GM12878 (cell line): Measurements from ENCODE around the gene EPHB1. TPM values are rescaled to one million over a fixed set of nuclear protein-coding genes. Genes with fewer than 3 reads are reported as not detected.

Experiments used
- ATAC-seq: fragments of 200-7000 bp; cut with Tn5 transposase; 3 replicates; pipeline ENCODE4 v1.9.1; 2020; ENCODE audit warnings: mild to moderate bottlenecking, moderate library complexity
- BruUV-seq: library from RNA; stranded (reverse); fragments of 400-500 nt; replicated peaks from 2 replicates; lab custom pipeline; 2021; lab: Mats Ljungman, UMichigan
- CTCF ChIA-PET: fragments of 300-600 bp; sonication (Branson Sonifier 250); formaldehyde crosslinking; extraction: SDS; loops from one replicate; lab custom pipeline; 2021; ENCODE audit warnings: inconsistent platforms; lab: Yijun Ruan, JAX
- POLR2A ChIA-PET: fragments of 350-600 bp; formaldehyde crosslinking; extraction: SDS; loops from one replicate; lab custom pipeline; 2021; ENCODE audit warnings: inconsistent platforms; lab: Charles Lee
- RAD21 ChIA-PET: fragments of 300-600 bp; sonication (Branson Sonifier 250); formaldehyde crosslinking; loops from one replicate; lab custom pipeline; 2023; ENCODE audit warnings: antibody characterized with exemption; ENCODE audit not compliant: unreplicated experiment; lab: Charles Lee
- SMC1A ChIA-PET: fragments of 300-600 bp; sonication (Branson Sonifier 250); formaldehyde crosslinking; loops from one replicate; lab custom pipeline; 2023; ENCODE audit not compliant: unreplicated experiment, uncharacterized antibody; lab: Charles Lee
- DNase-seq: peaks from one replicate; pipeline ENCODE4 v3.0.0-alpha.2; 2011; ENCODE audit warnings: low read depth, low spot score
- FAIRE-seq: peaks from 3 replicates; lab custom pipeline; 2011; peaks lifted over from hg19 to GRCh38; lab: Jason Lieb, UNC
- H2AFZ ChIP-seq: 2 replicates; pipeline ENCODE4 v1.6.0; 2011; ENCODE audit warnings: low read depth, low read length, control low read depth; ENCODE audit not compliant: control insufficient read depth
- H3K27ac ChIP-seq: 2 replicates; pipeline ENCODE4 v1.5.1; 2011; ENCODE audit warnings: control low read depth; ENCODE audit not compliant: control insufficient read depth, insufficient read depth
- H3K27me3 ChIP-seq, 2 experiments: replicated peaks in 1 of 2; 2 replicates each; pipeline versions ENCODE4 v1.6.0 to v1.6.1; 2011; ENCODE audit warnings: low read length in 1 of 2; ENCODE audit not compliant: control insufficient read depth in 2 of 2, insufficient read depth in 2 of 2
- H3K36me3 ChIP-seq, 2 experiments: 2 replicates each; pipeline ENCODE4 v1.5.1; 2011; ENCODE audit warnings: low read length in 1 of 2; ENCODE audit not compliant: control insufficient read depth in 2 of 2, insufficient read depth in 2 of 2
- H3K4me1 ChIP-seq: 2 replicates; pipeline ENCODE4 v1.6.1; 2011; ENCODE audit warnings: mild to moderate bottlenecking, low read length, moderate library complexity, mixed read lengths; ENCODE audit not compliant: control insufficient read depth, insufficient read depth
- H3K4me2 ChIP-seq: 2 replicates; pipeline ENCODE4 v1.6.0; 2011; ENCODE audit warnings: control low read depth; ENCODE audit not compliant: control insufficient read depth, insufficient read depth
- H3K4me3 ChIP-seq: fragments of 200-600 bp; sonication (generic); 2 replicates; pipeline ENCODE4 v1.5.1; 2016
- H3K79me2 ChIP-seq: 2 replicates; pipeline ENCODE4 v1.6.0; 2011; ENCODE audit warnings: low read length; ENCODE audit not compliant: control insufficient read depth, insufficient read depth
- H3K9ac ChIP-seq: 2 replicates; pipeline ENCODE4 v1.8.0; 2011; ENCODE audit warnings: low read length, control low read depth, mixed read lengths; ENCODE audit not compliant: control insufficient read depth, insufficient read depth
- H3K9me3 ChIP-seq: replicated peaks from 3 replicates; pipeline ENCODE4 v1.5.1; 2011; ENCODE audit warnings: mild to moderate bottlenecking, low read length; ENCODE audit not compliant: control insufficient read depth, insufficient read depth
- H4K20me1 ChIP-seq: 2 replicates; pipeline ENCODE4 v1.6.0; 2011; ENCODE audit not compliant: control insufficient read depth, insufficient read depth
- GATAD2B ChIP-seq: fragments of 450-650 bp; conservative IDR thresholded peaks from 2 replicates; pipeline ENCODE4 v1.6.1; 2017; ENCODE audit warnings: low read depth, mild to moderate bottlenecking, moderate library complexity
- HDAC6 ChIP-seq: fragments of 200-600 bp; sonication (generic); IDR thresholded peaks from one replicate; pipeline ENCODE4 v1.8.0; 2017; ENCODE audit warnings: antibody characterized with exemption; ENCODE audit not compliant: unreplicated experiment
- KAT2A ChIP-seq: conservative IDR thresholded peaks from 2 replicates; pipeline ENCODE4 v1.6.1; 2011; ENCODE audit warnings: low read depth, low read length; ENCODE audit not compliant: control insufficient read depth
- MTA2 ChIP-seq: fragments of 450-650 bp; IDR thresholded peaks from 2 replicates; pipeline ENCODE4 v1.6.1; 2016; ENCODE audit warnings: low read depth, mild to moderate bottlenecking, moderate library complexity
- MTA3 ChIP-seq: IDR thresholded peaks from 2 replicates; pipeline ENCODE4 v1.6.1; 2012; ENCODE audit warnings: low read length, inconsistent platforms, borderline replicate concordance
- PAX5 ChIP-seq: IDR thresholded peaks from 2 replicates; pipeline ENCODE4 v1.6.1; 2011; ENCODE audit warnings: low read depth, low read length, borderline replicate concordance
- RUNX3 ChIP-seq: IDR thresholded peaks from 2 replicates; pipeline ENCODE4 v1.6.1; 2012; ENCODE audit warnings: low read length, inconsistent platforms
- SIN3A ChIP-seq: IDR thresholded peaks from 2 replicates; pipeline ENCODE4 v1.6.1; 2012; ENCODE audit warnings: low read depth, low read length, improper control_type of control experiment
- SIX5 ChIP-seq: IDR thresholded peaks from 2 replicates; pipeline ENCODE4 v1.6.1; 2011; ENCODE audit warnings: mild to moderate bottlenecking, low read depth, low read length, moderate library complexity; ENCODE audit not compliant: severe bottlenecking
- WGBS: methylation state at CpG from one replicate; pipeline ENCODE4 v1.1.6; 2016; ENCODE audit warnings: low lambda C conversion rate; ENCODE audit not compliant: insufficient replicate concordance, insufficient coverage; ENCODE audit errors: missing lambda C conversion rate; 5-methylcytosine and 5-hydroxymethylcytosine counted together
- in situ Hi-C: fragments of 300-500 bp; cut with MboI; formaldehyde crosslinking; loops from 9 replicates; pipeline ENCODE4 v1.14.3; 2018; ENCODE audit warnings: mixed read lengths
- intact Hi-C: fragments of 100-400 bp; cut with micrococcal nuclease; formaldehyde crosslinking; loops from one replicate; pipeline ENCODE4 v1.14.2; 2022; ENCODE audit not compliant: unreplicated experiment
- polyA plus RNA-seq, 11 experiments: library from polyadenylated mRNA; depleted of rRNA in 4 of 11; unstranded in 6 of 11; stranded (reverse) in 5 of 11; fragments of >200 nt; fragmentation: Nextera tagmentation in 4 of 11; fragmentation: Illumina TruSeq in 1 of 11; extraction: Ambion mirVana in 4 of 11; extraction: Trizol in 1 of 11; gene quantifications; 1 replicate in 1 of 11; 2 replicates in 10 of 11; pipeline versions ENCODE4 v1.2.1 to v1.2.3, GENCODE V29; 2011 to 2016; ENCODE audit warnings: inconsistent platforms in 2 of 11, missing spikeins in 2 of 11, low read depth in 1 of 11
- total RNA-seq, 4 experiments: library from RNA; depleted of rRNA in 3 of 4; stranded (reverse); fragments of >200 nt in 3 of 4; fragmentation: Illumina TruSeq in 1 of 4; extraction: Trizol in 1 of 4; gene quantifications; 2 replicates each; pipeline versions ENCODE4 v1.2.1 to v1.2.3, GENCODE V29; 2013 to 2021

Gene EPHB1
- total and polyA plus RNA-seq, 10 of the 15 experiments (the other 5 are each of a cell fraction or from before 2014, with no cell fraction given): 0.33 to 23.8 (median 1.2) TPM

GRCh38 chr3:134931045-134931785 is 136.2 kb downstream of the EPHB1 start (continued):
- TF ChIP-seq GATAD2B (no peak), HDAC6 (no peak), PAX5 (peak; percentile 87; the same call in 1 of the 2 replicates), SIN3A (no peak), RUNX3 (peak; percentile 47; the same call in 1 of the 2 replicates), MTA2 (no peak), KAT2A (no peak)
- TF ChIP-seq, all 136 proteins: peak for 3

DNA sequence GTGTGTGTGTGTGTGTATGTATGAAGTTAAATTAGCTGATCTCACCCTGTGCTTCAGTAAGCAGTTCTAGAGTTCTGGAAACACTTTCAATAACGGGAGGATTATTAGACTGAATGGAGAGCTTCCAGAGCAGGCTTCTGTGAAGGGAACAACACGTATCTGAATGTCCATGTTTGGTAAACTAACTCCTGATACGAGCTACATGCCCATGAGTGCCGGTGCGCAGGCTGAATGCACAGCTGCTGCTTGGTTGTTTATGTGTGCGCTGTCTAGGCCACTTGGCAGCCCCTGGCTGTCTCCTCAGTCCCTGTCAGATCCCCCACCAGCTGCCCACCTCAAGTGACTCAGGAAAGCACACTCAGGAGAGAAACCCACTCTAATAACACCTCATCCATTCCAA is 137.0 kb downstream of the EPHB1 start:
- POLR2A ChIA-PET: no interaction called here
- SMC1A ChIA-PET: interaction anchor here (0.9 to 1.8 kb wide), 3 partner anchors 9 to 70 kb away, joined by 4 to 7 read pairs (median 4); no protein-coding TSS in a partner anchor
- DNase-seq: no peak
- Histone ChIP-seq H4K20me1 (no peaks in the 10 kb centered on the region), H3K4me3 (no peak overlapping the region), H3K27ac (no peak overlapping the region), H3K4me1 (peaks cover 27% of the 10 kb centered on the region), H3K79me2 (peaks cover 1% of the 10 kb centered on the region), H3K27me3 (no peaks in the 10 kb centered on the region), H3K36me3 (peaks cover 0 to 7% of the 10 kb centered on the region in 2 experiments; a peak in 2 of 4 replicates), H2AFZ (no peak overlapping the region), H3K4me2 (no peak overlapping the region), H3K9ac (no peak overlapping the region), H3K9me3 (no peaks in the 10 kb centered on the region)
- RAD21 ChIA-PET: interaction anchor here (0.7 kb wide), 1 partner anchor 27 kb away, joined by 3 read pairs; no protein-coding TSS in a partner anchor
- CTCF ChIA-PET: no interaction called here
- no TSS peak for BruUV-seq
- no peak for FAIRE-seq
- intact Hi-C loops (no loop called here), in situ Hi-C loops (no loop called here)
- WGBS: 52% methylated on average over 6 of the region's 6 CpGs
- ATAC-seq: no peak
- TF ChIP-seq MTA3: no peak
- TF ChIP-seq SIX5: no peak
